Activated CD4-positive, alpha-beta T cell treated with anti-CD3 and anti-CD28 coated beads for 36 hours (primary cell): ENCODE results near the gene MLIP. TPM values are rescaled to one million over a fixed set of nuclear protein-coding genes. Genes with fewer than 3 reads are reported as not detected.
"Not testable (repeated sequence)": the region's sequence is repeated elsewhere in the genome, so short reads cannot be mapped to it uniquely, and the experiment has no call there.

Source experiments
- ATAC-seq: fragments of 200-7000 bp; cut with Tn5 transposase; one replicate; pipeline ENCODE4 v1.10.0; 2021; ENCODE audit warnings: mild to moderate bottlenecking, moderate library complexity
- CTCF ChIA-PET: fragments of 350-600 bp; sonication (Branson Sonifier 250); formaldehyde crosslinking; loops from one replicate; lab custom pipeline; 2021; ENCODE audit warnings: antibody characterized with exemption; lab: Charles Lee
- POLR2A ChIA-PET: fragments of 350-600 bp; sonication (Branson Sonifier 250); formaldehyde crosslinking; loops from one replicate; lab custom pipeline; 2021; ENCODE audit warnings: antibody characterized with exemption, inconsistent platforms; lab: Charles Lee
- DNase-seq: peaks from one replicate; pipeline ENCODE4 v3.0.0-alpha.2; 2020
- H3K27ac Mint-ChIP-seq: one replicate; pipeline ENCODE4 v1.8.0; 2021; ENCODE audit warnings: mixed read lengths
- H3K27me3 Mint-ChIP-seq: one replicate; pipeline ENCODE4 v1.8.0; 2021; ENCODE audit warnings: mixed read lengths
- H3K36me3 Mint-ChIP-seq: one replicate; pipeline ENCODE4 v1.8.0; 2021; ENCODE audit warnings: low read depth, mixed read lengths
- H3K4me1 Mint-ChIP-seq: one replicate; pipeline ENCODE4 v1.8.0; 2021; ENCODE audit warnings: mixed read lengths
- H3K4me3 Mint-ChIP-seq: one replicate; pipeline ENCODE4 v1.8.0; 2021; ENCODE audit warnings: mild to moderate bottlenecking, moderate library complexity, mixed read lengths
- H3K9me3 Mint-ChIP-seq: one replicate; pipeline ENCODE4 v1.8.0; 2021; ENCODE audit warnings: low read depth, mixed read lengths
- intact Hi-C, 2 experiments: fragments of 100-400 bp; cut with DNase I in 1 of 2; cut with micrococcal nuclease in 1 of 2; formaldehyde crosslinking; loops; one replicate each; pipeline versions ENCODE4 v1.14.2 to v1.15.1; 2022 to 2024; cut with DNase I, micrococcal nuclease
- total RNA-seq, 2 experiments: library from RNA; stranded (reverse); gene quantifications; one replicate each; pipeline ENCODE4 v1.2.3, GENCODE V29; 2021

Gene MLIP
- total RNA-seq, 2 experiments from 2014 or later, result not detected

GRCh38 chr6:54243699-54244098 lies 132.5 kb downstream of the MLIP start:
- DNase-seq, result no peak
- H3K27ac Mint-ChIP-seq, result no peak overlapping the region
- ChIA-PET CTCF (interaction anchor here (0.7 kb wide), 1 partner anchor 18 kb away, joined by 3 read pairs; no protein-coding TSS in a partner anchor), POLR2A (no interaction called here)
- intact Hi-C loops, result no loop called here
- ATAC-seq, result no peak
- no peaks in the 10 kb centered on the region for H3K9me3 Mint-ChIP-seq
- H3K27me3 Mint-ChIP-seq, result no peaks in the 10 kb centered on the region
- H3K4me3 Mint-ChIP-seq, result no peak overlapping the region
- H3K4me1 Mint-ChIP-seq, result no peaks in the 10 kb centered on the region
- H3K36me3 Mint-ChIP-seq, result no peaks in the 10 kb centered on the region

- Mint-ChIP-seq H3K4me3 (no peak overlapping the region), H3K27ac (no peak overlapping the region), H3K27me3 (no peaks in the 10 kb centered on the region), H3K36me3 (no peaks in the 10 kb centered on the region), H3K4me1 (no peaks in the 10 kb centered on the region), H3K9me3 (no peaks in the 10 kb centered on the region)
- DNase-seq (no peak), ATAC-seq (no peak)
- POLR2A ChIA-PET, result no interaction called here
- CTCF ChIA-PET, result interaction anchor here (0.8 kb wide), 1 partner anchor 43 kb away, joined by 3 read pairs; no protein-coding TSS in a partner anchor
- intact Hi-C loops, result no loop called here
These were observed 133.2 kb downstream of the MLIP start for GRCh38 chr6:54244430-54244829.

GRCh38 chr6:54245265-54245664 lies 134.0 kb downstream of the MLIP start:
- Mint-ChIP-seq H3K4me1 (no peaks in the 10 kb centered on the region), H3K9me3 (no peaks in the 10 kb centered on the region), H3K27ac (no peak overlapping the region), H3K4me3 (no peak overlapping the region), H3K27me3 (no peaks in the 10 kb centered on the region), H3K36me3 (no peaks in the 10 kb centered on the region)
- CTCF ChIA-PET, result interaction anchor here (0.5 kb wide), 1 partner anchor 293 kb away, joined by 3 read pairs; no protein-coding TSS in a partner anchor
- intact Hi-C loops, result no loop called here
- POLR2A ChIA-PET, result no interaction called here
- ATAC-seq, result no peak
- no peak for DNase-seq

GRCh38 chr6:54248319-54248718 lies 137.1 kb downstream of the MLIP start:
- Mint-ChIP-seq H3K9me3 (no peaks in the 10 kb centered on the region), H3K36me3 (no peaks in the 10 kb centered on the region)

GRCh38 chr6:54248994-54249393 lies 137.8 kb downstream of the MLIP start:
- intact Hi-C loops, result no loop called here
- no peaks in the 10 kb centered on the region for H3K36me3 Mint-ChIP-seq

More at GRCh38 chr6:54248319-54248718, 137.1 kb downstream of the MLIP start:
- no peaks in the 10 kb centered on the region for H3K4me1 Mint-ChIP-seq
- no peak for DNase-seq
- intact Hi-C loops, result no loop called here
- POLR2A ChIA-PET, result no interaction called here
- H3K27me3 Mint-ChIP-seq, result no peaks in the 10 kb centered on the region
- ATAC-seq, result no peak
- H3K4me3 Mint-ChIP-seq, result no peak overlapping the region
- H3K27ac Mint-ChIP-seq, result no peak overlapping the region
- CTCF ChIA-PET, result no interaction called here

GRCh38 chr6:54249812-54250211 lies 138.6 kb downstream of the MLIP start:
- H3K9me3 Mint-ChIP-seq, ATAC-seq, H3K36me3 Mint-ChIP-seq, H3K27me3 Mint-ChIP-seq, CTCF ChIA-PET, H3K4me3 Mint-ChIP-seq, H3K4me1 Mint-ChIP-seq, intact Hi-C loops, POLR2A ChIA-PET, DNase-seq, H3K27ac Mint-ChIP-seq: not testable (repeated sequence)

More at GRCh38 chr6:54248994-54249393, 137.8 kb downstream of the MLIP start:
- POLR2A ChIA-PET, result no interaction called here
- H3K9me3 Mint-ChIP-seq, result no peaks in the 10 kb centered on the region
- no peaks in the 10 kb centered on the region for H3K4me1 Mint-ChIP-seq
- H3K27me3 Mint-ChIP-seq, result no peaks in the 10 kb centered on the region
- H3K4me3 Mint-ChIP-seq, result no peak overlapping the region
- CTCF ChIA-PET, result interaction anchor here (0.7 kb wide), 1 partner anchor 27 kb away, joined by 4 read pairs; no protein-coding TSS in a partner anchor
- DNase-seq, result no peak
- no peak for ATAC-seq
- no peak overlapping the region for H3K27ac Mint-ChIP-seq

- ChIA-PET CTCF (no interaction called here), POLR2A (no interaction called here)
- ATAC-seq, result no peak
- Mint-ChIP-seq H3K27me3 (no peaks in the 10 kb centered on the region), H3K4me1 (no peaks in the 10 kb centered on the region), H3K4me3 (no peak overlapping the region), H3K9me3 (no peaks in the 10 kb centered on the region), H3K36me3 (no peaks in the 10 kb centered on the region), H3K27ac (no peak overlapping the region)
- intact Hi-C loops, result no loop called here
- DNase-seq, result no peak
These were observed 141.3 kb downstream of the MLIP start for GRCh38 chr6:54252496-54252895.

GRCh38 chr6:54252916-54253315 lies 141.7 kb downstream of the MLIP start:
- H3K27ac Mint-ChIP-seq, result no peak overlapping the region
- no peak for ATAC-seq
- H3K27me3 Mint-ChIP-seq, result no peaks in the 10 kb centered on the region
- no peak overlapping the region for H3K4me3 Mint-ChIP-seq
- no peaks in the 10 kb centered on the region for H3K36me3 Mint-ChIP-seq
- H3K9me3 Mint-ChIP-seq, result no peaks in the 10 kb centered on the region
- intact Hi-C loops, result no loop called here
- DNase-seq, result no peak
- POLR2A ChIA-PET, result no interaction called here
- CTCF ChIA-PET, result no interaction called here
- no peaks in the 10 kb centered on the region for H3K4me1 Mint-ChIP-seq

GRCh38 chr6:54254886-54255285 lies 143.6 kb downstream of the MLIP start:
- Mint-ChIP-seq H3K4me1 (no peaks in the 10 kb centered on the region), H3K36me3 (no peaks in the 10 kb centered on the region), H3K27me3 (no peaks in the 10 kb centered on the region), H3K4me3 (no peak overlapping the region), H3K9me3 (no peaks in the 10 kb centered on the region), H3K27ac (no peak overlapping the region)
- no peak for DNase-seq
- POLR2A ChIA-PET, result no interaction called here
- CTCF ChIA-PET, result interaction anchor here (0.5 kb wide), 1 partner anchor 103 kb away, joined by 3 read pairs; no protein-coding TSS in a partner anchor
- intact Hi-C loops, result no loop called here
- no peak for ATAC-seq

- POLR2A ChIA-PET, result no interaction called here
- H3K27ac Mint-ChIP-seq, result no peak overlapping the region
These were observed 144.6 kb downstream of the MLIP start for GRCh38 chr6:54255886-54256285.

GRCh38 chr6:54260025-54260424 lies 148.8 kb downstream of the MLIP start:
- H3K27me3 Mint-ChIP-seq, result no peaks in the 10 kb centered on the region
- DNase-seq (no peak), ATAC-seq (no peak)
- POLR2A ChIA-PET, result no interaction called here
- intact Hi-C loops, result loop anchor here in 1 of 2 experiments (10.0 kb wide), 1 partner anchor 275 kb away; no protein-coding TSS in a partner anchor
- H3K4me1 Mint-ChIP-seq, result no peaks in the 10 kb centered on the region
- no peak overlapping the region for H3K27ac Mint-ChIP-seq
- H3K4me3 Mint-ChIP-seq, result no peak overlapping the region
- CTCF ChIA-PET, result no interaction called here
- no peaks in the 10 kb centered on the region for H3K36me3 Mint-ChIP-seq
- H3K9me3 Mint-ChIP-seq, result no peaks in the 10 kb centered on the region

More at GRCh38 chr6:54255886-54256285, 144.6 kb downstream of the MLIP start:
- intact Hi-C loops, result no loop called here
- no peaks in the 10 kb centered on the region for H3K27me3 Mint-ChIP-seq
- no peaks in the 10 kb centered on the region for H3K4me1 Mint-ChIP-seq
- H3K9me3 Mint-ChIP-seq, result no peaks in the 10 kb centered on the region
- no peak overlapping the region for H3K4me3 Mint-ChIP-seq
- no peaks in the 10 kb centered on the region for H3K36me3 Mint-ChIP-seq
- ATAC-seq (no peak), DNase-seq (no peak)
- CTCF ChIA-PET, result no interaction called here

- ChIA-PET CTCF (no interaction called here), POLR2A (no interaction called here)
- H3K4me1 Mint-ChIP-seq, result no peaks in the 10 kb centered on the region
- DNase-seq, result no peak
- ATAC-seq, result no peak
- no peaks in the 10 kb centered on the region for H3K9me3 Mint-ChIP-seq
- intact Hi-C loops, result loop anchor here in 1 of 2 experiments (10.0 kb wide), 1 partner anchor 278 kb away; no protein-coding TSS in a partner anchor
- no peak overlapping the region for H3K27ac Mint-ChIP-seq
- H3K4me3 Mint-ChIP-seq, result no peak overlapping the region
- no peaks in the 10 kb centered on the region for H3K27me3 Mint-ChIP-seq
- H3K36me3 Mint-ChIP-seq, result no peaks in the 10 kb centered on the region
These were observed 151.3 kb downstream of the MLIP start for GRCh38 chr6:54262499-54262898.
